ENCODE measurements around the gene VWA2. TPM values are rescaled to one million over a fixed set of nuclear protein-coding genes. Genes with fewer than 3 reads are reported as not detected.

VWA2 gene
- total RNA-seq, 4 donors from 2014 or later = under 0.01 to 0.52 (median 0.17) TPM

GRCh38 chr10:114281006-114281405, 42.0 kb downstream of the VWA2 start:
- H3K36me3 ChIP-seq = no peaks in the 10 kb centered on the region
- 75% methylated on average over 7 of the region's 7 CpGs for WGBS
- no peak for DNase-seq (ENCODE audit: extremely low spot score)
- H3K27ac ChIP-seq (replicated peaks in 1 of 4) = no peak overlapping the region
- H3K4me3 ChIP-seq = no peak overlapping the region
- TF ChIP-seq EP300 (IDR thresholded peaks at IDR 0.05) (no peak), POLR2A (IDR thresholded peaks at IDR 0.05; ENCODE audit: low read depth) (no peak), POLR2AphosphoS5 (IDR thresholded peaks at IDR 0.05) (no peak), CTCF (IDR thresholded peaks at IDR 0.05) (no peak)
- H3K9me3 ChIP-seq = no peaks in the 10 kb centered on the region
- peaks cover 0 to 4% (median 0%) of the 10 kb centered on the region in 4 donors for H3K27me3 ChIP-seq
- H3K4me1 ChIP-seq = no peaks in the 10 kb centered on the region
- intact Hi-C loops (cut with DNase I) = no loop called here

- peaks cover 0 to 4% (median 0%) of the 10 kb centered on the region in 4 donors for H3K27me3 ChIP-seq
- DNase-seq (ENCODE audit: extremely low spot score) = no peak
- no peaks in the 10 kb centered on the region for H3K9me3 ChIP-seq
- no peak overlapping the region for H3K27ac ChIP-seq (replicated peaks in 1 of 4)
- intact Hi-C loops (cut with DNase I) = no loop called here
- no peaks in the 10 kb centered on the region for H3K4me1 ChIP-seq
- H3K4me3 ChIP-seq = no peak overlapping the region
- WGBS = 88% methylated on average over 5 of the region's 5 CpGs
- TF ChIP-seq POLR2AphosphoS5 (IDR thresholded peaks at IDR 0.05) (no peak), CTCF (IDR thresholded peaks at IDR 0.05) (no peak), EP300 (IDR thresholded peaks at IDR 0.05) (no peak), POLR2A (IDR thresholded peaks at IDR 0.05; ENCODE audit: low read depth) (no peak)
- H3K36me3 ChIP-seq = no peaks in the 10 kb centered on the region
These were observed 42.4 kb downstream of the VWA2 start for GRCh38 chr10:114281461-114281860.

GRCh38 chr10:114282526-114282925, 43.5 kb downstream of the VWA2 start:
- intact Hi-C loops (cut with DNase I) = no loop called here
- no peak for TF ChIP-seq POLR2AphosphoS5 (IDR thresholded peaks at IDR 0.05)
- TF ChIP-seq EP300 (IDR thresholded peaks at IDR 0.05) = no peak
- no peak for TF ChIP-seq CTCF (IDR thresholded peaks at IDR 0.05)
- TF ChIP-seq POLR2A (IDR thresholded peaks at IDR 0.05; ENCODE audit: low read depth) = no peak
- H3K4me1 ChIP-seq = no peaks in the 10 kb centered on the region

GRCh38 chr10:114283091-114283490, 44.0 kb downstream of the VWA2 start:
- no peak for DNase-seq (ENCODE audit: extremely low spot score)
- TF ChIP-seq CTCF (IDR thresholded peaks at IDR 0.05) = no peak
- no peak for TF ChIP-seq POLR2AphosphoS5 (IDR thresholded peaks at IDR 0.05)
- no peak for TF ChIP-seq POLR2A (IDR thresholded peaks at IDR 0.05; ENCODE audit: low read depth)
- TF ChIP-seq EP300 (IDR thresholded peaks at IDR 0.05) = no peak
- 95% methylated on average over 10 of the region's 10 CpGs for WGBS
- Histone ChIP-seq H3K4me1 (no peaks in the 10 kb centered on the region), H3K36me3 (no peaks in the 10 kb centered on the region), H3K27me3 (peaks cover 0 to 4% (median 0%) of the 10 kb centered on the region in 4 donors), H3K9me3 (no peaks in the 10 kb centered on the region), H3K27ac (replicated peaks in 1 of 4) (no peak overlapping the region), H3K4me3 (no peak overlapping the region)
- intact Hi-C loops (cut with DNase I) = no loop called here

More at GRCh38 chr10:114282526-114282925, 43.5 kb downstream of the VWA2 start:
- H3K4me3 ChIP-seq = no peak overlapping the region
- H3K9me3 ChIP-seq = no peaks in the 10 kb centered on the region
- no peaks in the 10 kb centered on the region for H3K36me3 ChIP-seq
- no peak for DNase-seq (ENCODE audit: extremely low spot score)
- H3K27ac ChIP-seq (replicated peaks in 1 of 4) = no peak overlapping the region
- H3K27me3 ChIP-seq = peaks cover 0 to 4% (median 0%) of the 10 kb centered on the region in 4 donors
- WGBS = 84% methylated on average over 2 of the region's 2 CpGs
